GM18517 (cell line): Measurements from ENCODE around the gene NPBWR2.

Source experiments
- ATAC-seq: cut with Tn5 transposase; IDR thresholded peaks from one replicate; pipeline ENCODE4 v1.9.1; 2021; ENCODE audit warnings: mild to moderate bottlenecking, moderate library complexity; ENCODE audit not compliant: unreplicated experiment

NPBWR2 gene

GRCh38 chr20:64063389-64064144 lies 43.8 kb downstream of the NPBWR2 start:
- no peak for ATAC-seq

- ATAC-seq: peak; percentile 72
Observed at GRCh38 chr20:64062596-64063388, 44.6 kb downstream of the NPBWR2 start, which contains the start of gene TCEA2. TSS of gene TCEA2 (plus strand) at chr20:64063198. CDS start at chr20:64063313, 115 bp downstream.

- ATAC-seq: no peak
Observed at GRCh38 chr20:64062276-64062595, 45.1 kb downstream of the NPBWR2 start.

- ATAC-seq: no peak
Observed at GRCh38 chr20:64058536-64058935, 48.8 kb downstream of the NPBWR2 start.

- no peak for ATAC-seq
Observed at GRCh38 chr20:64057628-64058498, 49.5 kb downstream of the NPBWR2 start.

- no peak for ATAC-seq
Observed at GRCh38 chr20:64056889-64057627, 50.3 kb downstream of the NPBWR2 start.

- no peak for ATAC-seq
Observed at GRCh38 chr20:64056639-64056888, 50.8 kb downstream of the NPBWR2 start.

- ATAC-seq: no peak
Observed at GRCh38 chr20:64055893-64056638, 51.3 kb downstream of the NPBWR2 start.

- no peak for ATAC-seq
Observed at GRCh38 chr20:64055396-64055892, 51.9 kb downstream of the NPBWR2 start.

GRCh38 chr20:64053841-64054661 lies 53.3 kb downstream of the NPBWR2 start:
- ATAC-seq: no peak
